ENCODE results near the gene ESPN. TPM values are rescaled to one million over a fixed set of nuclear protein-coding genes. Genes with fewer than 3 reads are reported as not detected.

The ESPN gene
- total RNA-seq, 2 experiments from 2014 or later, result 0.83 to 0.99 TPM

DNA sequence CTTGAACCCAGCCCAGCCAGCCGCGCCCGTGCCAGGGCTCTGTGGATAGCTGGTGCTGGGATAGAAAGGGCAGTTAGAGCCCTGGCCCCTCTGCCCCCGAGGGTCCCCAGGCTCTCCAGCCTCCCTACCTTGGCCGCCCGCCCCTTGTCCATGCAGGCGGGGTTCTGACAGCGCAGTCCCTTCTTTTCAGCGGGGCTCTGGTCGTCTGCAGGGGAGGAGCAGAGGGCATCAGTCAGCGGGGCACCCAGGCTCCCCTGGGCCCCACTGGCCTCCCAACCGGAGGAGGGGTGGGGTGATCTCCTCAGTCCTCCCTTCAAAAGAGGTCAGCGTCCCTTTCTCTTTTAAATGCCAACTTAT lies 71.8 kb downstream of the ESPN start:
- ATAC-seq, result no peak
- DNase-seq, result no peak
- H3K36me3 Mint-ChIP-seq (ENCODE audit: low read depth), result no peaks in the 10 kb centered on the region
- ChIA-PET POLR2A (no interaction called here), CTCF (interaction anchor here (1.4 kb wide), 1 partner anchor 58 kb away, joined by 3 read pairs; no protein-coding TSS in a partner anchor)
- H3K27ac Mint-ChIP-seq, result no peak overlapping the region
- H3K4me3 Mint-ChIP-seq, result peak overlapping the region; percentile 40
- no peaks in the 10 kb centered on the region for H3K9me3 Mint-ChIP-seq
- intact Hi-C loops (cut with micrococcal nuclease), result no loop called here
- peaks cover 31% of the 10 kb centered on the region for H3K4me1 Mint-ChIP-seq (ENCODE audit: low read depth)
- TF ChIP-seq, protein P1, sequence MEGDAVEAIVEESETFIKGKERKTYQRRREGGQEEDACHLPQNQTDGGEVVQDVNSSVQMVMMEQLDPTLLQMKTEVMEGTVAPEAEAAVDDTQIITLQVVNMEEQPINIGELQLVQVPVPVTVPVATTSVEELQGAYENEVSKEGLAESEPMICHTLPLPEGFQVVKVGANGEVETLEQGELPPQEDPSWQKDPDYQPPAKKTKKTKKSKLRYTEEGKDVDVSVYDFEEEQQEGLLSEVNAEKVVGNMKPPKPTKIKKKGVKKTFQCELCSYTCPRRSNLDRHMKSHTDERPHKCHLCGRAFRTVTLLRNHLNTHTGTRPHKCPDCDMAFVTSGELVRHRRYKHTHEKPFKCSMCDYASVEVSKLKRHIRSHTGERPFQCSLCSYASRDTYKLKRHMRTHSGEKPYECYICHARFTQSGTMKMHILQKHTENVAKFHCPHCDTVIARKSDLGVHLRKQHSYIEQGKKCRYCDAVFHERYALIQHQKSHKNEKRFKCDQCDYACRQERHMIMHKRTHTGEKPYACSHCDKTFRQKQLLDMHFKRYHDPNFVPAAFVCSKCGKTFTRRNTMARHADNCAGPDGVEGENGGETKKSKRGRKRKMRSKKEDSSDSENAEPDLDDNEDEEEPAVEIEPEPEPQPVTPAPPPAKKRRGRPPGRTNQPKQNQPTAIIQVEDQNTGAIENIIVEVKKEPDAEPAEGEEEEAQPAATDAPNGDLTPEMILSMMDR (IDR thresholded peaks at IDR 0.05), result no peak
- H3K27me3 Mint-ChIP-seq, result peaks cover 3% of the 10 kb centered on the region

DNA sequence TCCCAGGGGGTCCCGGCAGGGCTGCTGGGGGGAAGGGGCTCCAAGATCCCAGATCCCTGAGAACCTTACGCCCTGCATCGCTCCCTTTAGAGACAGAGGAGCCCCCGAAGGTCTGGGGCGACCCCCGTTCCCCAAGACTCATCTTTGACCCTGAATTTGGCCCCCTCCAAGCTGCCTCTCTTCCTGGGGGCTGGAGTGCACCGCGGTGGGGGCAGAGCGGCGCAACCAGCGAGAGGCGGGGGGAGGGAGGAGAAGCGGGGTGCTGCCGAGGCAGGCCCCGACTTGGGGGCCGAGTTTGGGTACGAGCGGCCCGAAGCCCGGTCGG lies 72.3 kb downstream of the ESPN start:
- Mint-ChIP-seq H3K36me3 (ENCODE audit: low read depth) (no peaks in the 10 kb centered on the region), H3K9me3 (no peaks in the 10 kb centered on the region), H3K4me3 (peak overlapping the region; percentile 40), H3K4me1 (ENCODE audit: low read depth) (peaks cover 26% of the 10 kb centered on the region), H3K27ac (no peak overlapping the region), H3K27me3 (peaks cover 4% of the 10 kb centered on the region)
- ATAC-seq (no peak), DNase-seq (no peak)
- POLR2A ChIA-PET, result no interaction called here
- CTCF ChIA-PET, result no interaction called here
- intact Hi-C loops (cut with micrococcal nuclease), result no loop called here
- TF ChIP-seq, protein P1 (IDR thresholded peaks at IDR 0.05), result no peak

DNA sequence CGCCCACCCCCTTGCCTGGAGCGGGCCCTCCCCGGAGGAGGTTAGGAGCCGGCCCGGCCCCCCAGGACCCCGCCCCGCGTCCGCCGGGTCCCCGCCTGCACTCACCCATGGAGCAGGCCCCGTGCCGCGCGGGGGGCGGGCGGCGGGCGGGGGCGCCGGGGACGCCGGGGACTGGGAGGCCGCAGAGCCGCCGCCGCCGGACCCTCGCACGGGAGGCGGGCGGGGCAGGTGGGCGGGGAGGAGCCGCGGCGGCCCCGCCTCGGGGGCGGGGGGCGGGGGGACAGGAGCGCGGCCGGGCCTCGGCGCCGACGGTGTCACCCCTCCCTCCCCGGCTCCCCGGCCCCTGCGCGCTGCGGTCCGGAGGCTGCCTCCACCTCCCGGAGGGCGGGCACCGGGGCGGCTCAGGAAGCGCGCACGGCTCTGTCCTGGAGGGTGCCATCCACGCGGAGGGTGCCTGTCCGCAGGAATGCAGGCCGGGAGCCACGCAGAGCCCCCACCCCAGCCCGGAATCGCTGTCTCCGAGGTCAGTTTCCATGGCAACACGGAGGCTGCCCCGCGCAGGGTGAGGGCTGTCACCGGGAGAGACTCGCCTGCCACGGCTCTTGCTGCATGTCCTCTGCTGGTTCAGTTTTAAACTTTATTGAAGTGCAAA lies 72.8 kb downstream of the ESPN start:
- POLR2A ChIA-PET, result interaction anchor here (0.6 kb wide), 2 partner anchors 19 to 44 kb away, joined by 4 to 5 read pairs; no protein-coding TSS in a partner anchor
- Mint-ChIP-seq H3K27ac (no peak overlapping the region), H3K9me3 (no peaks in the 10 kb centered on the region), H3K27me3 (peaks cover 4% of the 10 kb centered on the region), H3K36me3 (ENCODE audit: low read depth) (no peaks in the 10 kb centered on the region), H3K4me3 (peak overlapping the region; percentile 63), H3K4me1 (ENCODE audit: low read depth) (peaks cover 26% of the 10 kb centered on the region)
- TF ChIP-seq, protein P1 (IDR thresholded peaks at IDR 0.05), result no peak
- CTCF ChIA-PET, result interaction anchor here (1.2 to 3.5 kb wide), 3 partner anchors 8 to 250 kb away, joined by 4 to 15 read pairs (median 4); no protein-coding TSS in a partner anchor
- peak; percentile 66 for ATAC-seq
- peak; percentile 63 for DNase-seq
- intact Hi-C loops (cut with micrococcal nuclease), result no loop called here

DNA sequence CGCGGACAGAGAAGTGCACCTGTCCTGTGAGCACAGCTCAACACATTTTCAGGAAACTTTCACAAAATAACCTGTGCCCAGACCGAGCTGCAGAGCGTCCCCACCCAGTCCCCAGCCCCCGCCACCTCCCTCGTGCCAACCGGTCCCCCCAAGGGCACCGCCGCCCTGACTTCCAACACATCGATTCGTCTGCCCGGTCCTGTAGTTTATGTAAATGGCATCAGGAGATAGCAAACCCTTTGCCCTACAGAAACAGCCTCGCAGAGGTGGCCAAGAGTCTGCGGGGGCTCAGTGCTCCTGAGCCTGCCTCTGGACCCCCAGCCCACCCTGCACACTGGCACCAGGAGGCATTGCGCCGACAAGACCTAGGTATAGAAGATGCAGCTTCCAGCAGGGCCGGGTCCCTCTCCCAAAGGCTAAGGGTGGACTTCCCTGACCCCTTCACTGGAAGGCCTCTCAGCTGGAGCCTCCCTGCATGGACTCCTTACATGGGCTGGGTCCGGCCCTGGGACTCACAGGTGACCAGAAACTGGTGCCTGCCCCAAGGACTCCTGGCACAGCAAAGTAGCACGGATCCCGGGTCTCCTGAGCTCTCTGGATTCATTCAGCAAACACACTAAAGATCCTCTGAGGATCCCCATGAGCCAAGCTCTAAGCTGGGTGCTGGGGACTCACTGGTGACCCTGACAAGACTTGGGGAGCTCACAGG lies 73.4 kb downstream of the ESPN start:
- H3K36me3 Mint-ChIP-seq (ENCODE audit: low read depth), result no peaks in the 10 kb centered on the region
- POLR2A ChIA-PET, result interaction anchor here (0.6 to 1.4 kb wide), 5 partner anchors 19 to 43 kb away, joined by 3 to 5 read pairs (median 3); no protein-coding TSS in a partner anchor
- peaks cover 24% of the 10 kb centered on the region for H3K4me1 Mint-ChIP-seq (ENCODE audit: low read depth)
- intact Hi-C loops (cut with micrococcal nuclease), result no loop called here
- CTCF ChIA-PET, result interaction anchor here (0.6 to 3.5 kb wide), 8 partner anchors 8 to 251 kb away, joined by 3 to 15 read pairs (median 4); no protein-coding TSS in a partner anchor
- peaks cover 4% of the 10 kb centered on the region for H3K27me3 Mint-ChIP-seq
- TF ChIP-seq, protein P1 (IDR thresholded peaks at IDR 0.05), result no peak
- no peak for DNase-seq
- H3K9me3 Mint-ChIP-seq, result no peaks in the 10 kb centered on the region
- ATAC-seq, result no peak
- H3K4me3 Mint-ChIP-seq, result peak overlapping the region; percentile 63
- no peak overlapping the region for H3K27ac Mint-ChIP-seq
